KBM-7 (cell line): ENCODE results near the gene RABEPK.
"Not testable (repeated sequence)": the region's sequence is repeated elsewhere in the genome, so short reads cannot be mapped to it uniquely, and the experiment has no call there.

Experiments used
- DNase-seq: peaks from one replicate; pipeline ENCODE4 v3.0.0-alpha.2; 2015
- in situ Hi-C: fragments of 300-500 bp; cut with MboI; formaldehyde crosslinking; loops from 2 replicates; pipeline ENCODE4 v1.14.3; 2020; ENCODE audit warnings: low sequenced_read_pairs, low pct_unique_long_range_greater_than_20kb, mixed read lengths

The RABEPK gene

DNA sequence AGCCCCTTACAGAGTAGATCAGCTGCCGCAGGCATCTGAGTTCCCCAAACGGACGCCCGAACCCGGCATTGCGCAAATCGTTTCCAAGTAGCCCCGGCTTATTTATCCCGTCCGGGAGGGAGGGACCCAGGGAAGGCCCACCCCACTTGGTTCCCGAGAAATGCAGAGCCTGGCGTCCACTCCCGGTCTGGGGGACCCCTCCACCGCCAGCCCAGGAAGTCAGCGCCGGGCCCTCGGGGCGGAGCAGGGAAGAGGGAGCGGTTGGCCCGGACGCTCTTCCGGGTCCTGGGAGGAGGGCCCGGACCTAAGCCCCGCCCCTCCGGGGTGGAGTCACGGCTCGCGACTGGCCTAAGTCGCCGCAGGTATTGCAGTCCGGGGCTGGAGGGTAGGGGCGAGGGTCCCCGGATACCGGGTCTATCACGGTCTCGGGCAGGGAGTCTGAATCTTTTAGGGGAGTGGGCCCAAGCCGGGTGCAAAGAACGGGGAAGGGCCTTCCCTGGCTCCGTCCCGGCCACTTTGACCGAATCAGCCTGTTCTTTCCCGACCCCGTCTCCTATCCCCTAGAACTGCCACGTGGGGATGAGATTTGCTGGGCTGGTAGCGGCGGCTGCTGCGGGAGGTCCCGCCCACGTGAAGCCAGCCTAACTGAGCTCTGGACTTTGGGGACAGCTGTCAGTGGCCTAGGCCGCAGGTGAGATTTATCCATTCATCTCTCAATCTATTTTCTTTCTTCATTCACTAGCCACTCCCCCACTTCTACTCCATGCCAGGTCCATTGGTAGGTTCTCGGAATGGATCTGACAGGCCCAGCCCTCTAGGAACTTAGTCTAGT, at the start of gene RABEPK:
Gene RABEPK, plus strand, starts transcription at position 327 of the 832 bp plus-strand sequence. CDS start 2,472 bp downstream, outside the sequence.
- in situ Hi-C loops: no loop called here
- DNase-seq: peak; percentile 97

GRCh38 chr9:125151730-125152129, 48.6 kb upstream of the RABEPK start:
- in situ Hi-C loops: no loop called here
- DNase-seq: no peak

DNA sequence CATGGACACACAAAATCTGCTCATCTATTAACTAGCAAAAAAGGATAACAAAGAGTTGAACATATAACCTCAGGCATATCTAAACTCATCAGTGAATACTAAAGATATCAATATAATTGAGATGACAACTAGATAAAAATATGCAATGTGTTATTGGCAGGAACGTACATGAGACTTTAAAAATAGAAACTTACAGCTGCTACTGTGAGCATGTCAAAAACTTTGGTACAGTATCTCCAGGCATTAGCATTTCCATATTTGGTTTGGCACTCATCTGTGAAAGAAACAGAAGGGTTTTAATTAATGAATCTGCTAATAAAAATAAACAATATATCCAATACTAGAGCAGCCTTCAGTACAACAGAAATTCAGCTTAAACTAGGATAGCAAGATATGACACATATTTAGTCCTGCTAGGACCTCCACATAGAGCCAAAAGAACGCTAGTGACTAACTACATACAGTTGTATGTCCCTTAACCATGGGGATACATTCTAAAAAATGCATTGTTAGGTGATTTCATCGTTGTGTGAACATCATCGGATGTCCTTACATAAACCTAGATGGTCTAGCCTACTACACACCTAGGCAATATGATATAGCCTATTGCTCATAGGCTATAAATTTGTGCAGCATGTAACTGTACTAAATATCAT, 46.5 kb upstream of the RABEPK start:
- DNase-seq: no peak
- in situ Hi-C loops: no loop called here

- in situ Hi-C loops: no loop called here
- no peak for DNase-seq
Observed at GRCh38 chr9:125156551-125156950, 43.8 kb upstream of the RABEPK start.

DNA sequence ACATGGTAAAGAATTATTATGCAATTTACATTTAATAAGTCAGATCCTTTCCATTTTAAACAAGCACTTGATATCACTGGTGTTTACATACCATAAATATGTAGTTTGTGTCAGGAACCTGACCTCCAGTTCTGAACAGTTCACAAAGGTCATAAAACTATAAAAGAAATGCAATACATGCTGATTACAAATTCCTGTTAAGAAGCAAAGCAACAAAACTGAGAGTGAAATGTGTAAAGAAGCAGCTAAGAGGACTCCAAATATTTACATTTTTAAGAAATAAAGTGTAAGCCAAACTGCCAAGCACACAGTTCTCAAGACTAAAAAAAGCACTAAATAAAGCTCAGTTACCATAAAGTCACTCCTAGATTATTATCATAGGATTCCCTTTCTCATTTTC, 39.6 kb upstream of the RABEPK start:
- DNase-seq: no peak
- in situ Hi-C loops: no loop called here

- no peak for DNase-seq
- in situ Hi-C loops: no loop called here
Observed at GRCh38 chr9:125161284-125161918, 38.9 kb upstream of the RABEPK start.

DNA sequence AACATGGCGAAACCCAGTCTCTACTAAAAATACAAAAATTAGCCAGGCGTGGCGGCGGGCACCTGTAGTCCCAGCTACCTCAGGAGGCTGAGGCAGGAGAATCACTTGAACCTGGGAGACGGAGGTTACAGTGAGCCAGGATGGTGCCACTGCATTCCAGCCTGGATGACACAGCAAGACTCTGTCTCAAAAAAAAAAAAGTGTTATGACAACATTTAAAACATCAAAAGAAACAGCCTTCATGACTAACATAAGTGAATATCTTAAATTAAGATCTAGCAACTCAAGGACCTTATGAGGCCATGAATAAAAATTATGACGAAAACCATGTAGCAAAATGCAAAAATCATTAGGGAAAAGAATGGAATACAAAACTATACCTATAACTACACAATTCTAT, 37.5 kb upstream of the RABEPK start:
- in situ Hi-C loops, DNase-seq: not testable (repeated sequence)

DNA sequence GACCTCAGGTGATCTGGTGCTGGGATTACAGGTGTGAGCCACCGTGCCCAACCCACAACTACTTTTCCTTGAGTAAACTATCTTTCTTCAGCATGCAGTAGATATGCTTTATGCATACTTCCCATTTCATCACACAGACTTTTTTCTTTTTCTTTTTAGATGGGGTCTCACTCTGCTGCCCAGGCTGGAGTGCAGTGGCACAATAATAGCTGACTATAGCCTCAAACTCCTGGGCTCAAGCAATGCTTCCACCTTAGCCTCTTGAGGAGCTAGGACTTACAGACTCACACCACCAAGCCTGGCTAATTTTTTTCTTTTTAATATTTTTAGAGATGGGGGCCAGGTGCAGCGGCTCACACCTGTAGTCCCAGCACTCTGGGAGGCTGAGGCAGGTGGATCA, 33.6 kb upstream of the RABEPK start:
- in situ Hi-C loops: no loop called here

GRCh38 chr9:125169895-125170294, 30.4 kb upstream of the RABEPK start:
- in situ Hi-C loops: no loop called here
- DNase-seq: no peak

More for the DNA sequence above, 33.6 kb upstream of the RABEPK start:
- DNase-seq: no peak

GRCh38 chr9:125172031-125172755, 28.1 kb upstream of the RABEPK start:
- DNase-seq: peak; percentile 48
- in situ Hi-C loops: no loop called here

DNA sequence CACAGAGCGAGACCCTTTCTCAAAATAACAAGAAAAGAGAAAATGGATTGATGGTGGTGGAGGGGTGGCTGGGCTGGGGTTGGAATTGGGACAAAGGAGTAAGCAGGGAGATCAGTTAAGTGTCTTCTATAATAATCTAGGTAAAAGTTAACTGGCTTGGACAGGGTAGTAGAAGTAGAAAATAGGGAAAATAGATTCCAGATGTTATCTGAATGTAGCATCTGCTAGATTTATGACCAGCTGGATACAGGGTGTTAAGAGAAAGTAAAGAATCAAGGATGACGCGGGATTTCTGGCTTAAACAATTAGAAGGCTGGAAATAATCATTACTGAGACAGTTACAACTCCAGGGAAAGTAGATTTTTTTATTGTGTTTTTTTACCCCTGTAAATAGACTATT, 23.7 kb upstream of the RABEPK start:
- no peak for DNase-seq
- in situ Hi-C loops: no loop called here

DNA sequence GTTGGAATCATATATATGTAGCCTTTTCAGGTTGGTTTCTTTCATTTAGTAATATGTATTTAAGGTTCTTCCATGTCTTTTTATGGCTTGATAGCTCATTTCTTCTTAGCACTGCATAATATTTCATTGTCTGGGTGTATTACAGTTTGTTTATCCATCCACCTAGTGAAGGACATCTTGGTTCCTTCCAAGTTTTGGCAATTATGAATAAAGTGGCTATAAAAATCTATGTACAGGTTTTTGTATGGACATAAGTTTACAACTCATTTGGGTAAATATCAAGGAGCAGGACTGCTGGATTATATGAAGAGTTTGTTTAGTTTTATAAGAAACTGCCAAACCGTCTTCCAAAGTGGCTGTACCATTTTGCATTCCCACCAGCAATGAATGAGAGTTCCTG, 22.5 kb upstream of the RABEPK start:
- in situ Hi-C loops: no loop called here

DNA sequence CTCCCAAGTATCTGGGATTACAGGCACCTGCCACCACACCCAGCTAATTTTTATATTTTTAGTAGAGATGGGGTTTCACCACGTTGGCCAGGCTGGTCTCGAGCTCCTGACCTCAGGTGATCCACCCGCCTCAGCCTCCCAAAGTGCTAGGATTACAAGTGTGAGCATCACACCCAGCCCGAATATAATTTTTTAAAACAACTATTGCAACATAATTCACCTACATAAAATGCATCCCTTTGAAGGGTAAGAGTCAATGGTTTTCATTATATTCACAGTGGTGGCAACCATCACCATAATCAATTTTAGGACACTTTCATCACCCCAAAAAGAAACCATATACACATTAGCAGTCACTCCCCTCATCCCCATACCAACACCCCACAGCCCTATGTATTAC, 20.6 kb upstream of the RABEPK start:
- DNase-seq, in situ Hi-C loops: not testable (repeated sequence)

More for the DNA sequence above, 22.5 kb upstream of the RABEPK start:
- DNase-seq: no peak

DNA sequence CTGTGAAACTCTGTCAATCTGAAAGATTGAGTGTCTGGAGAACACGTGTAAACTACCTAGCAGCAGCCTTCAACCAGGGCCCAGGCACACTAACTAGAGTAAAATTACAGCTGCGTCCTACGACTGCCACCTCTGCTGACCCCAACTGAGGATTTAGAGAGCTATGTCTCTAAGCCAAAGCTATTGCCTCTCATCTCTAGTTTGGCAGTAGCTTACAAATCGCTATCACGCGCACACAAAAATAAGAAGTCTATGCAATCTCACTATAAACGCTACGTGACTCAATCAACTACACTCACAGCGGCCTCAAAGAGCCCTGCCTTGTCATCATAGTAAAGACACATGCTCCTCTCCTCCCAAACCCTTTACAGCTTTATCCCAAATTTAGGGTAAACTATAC, 19.5 kb upstream of the RABEPK start:
- DNase-seq: no peak
- in situ Hi-C loops: no loop called here

GRCh38 chr9:125181756-125182155, 18.6 kb upstream of the RABEPK start:
- DNase-seq, in situ Hi-C loops: not testable (repeated sequence)

GRCh38 chr9:125183054-125183453, 17.3 kb upstream of the RABEPK start:
- in situ Hi-C loops: no loop called here
- no peak for DNase-seq

DNA sequence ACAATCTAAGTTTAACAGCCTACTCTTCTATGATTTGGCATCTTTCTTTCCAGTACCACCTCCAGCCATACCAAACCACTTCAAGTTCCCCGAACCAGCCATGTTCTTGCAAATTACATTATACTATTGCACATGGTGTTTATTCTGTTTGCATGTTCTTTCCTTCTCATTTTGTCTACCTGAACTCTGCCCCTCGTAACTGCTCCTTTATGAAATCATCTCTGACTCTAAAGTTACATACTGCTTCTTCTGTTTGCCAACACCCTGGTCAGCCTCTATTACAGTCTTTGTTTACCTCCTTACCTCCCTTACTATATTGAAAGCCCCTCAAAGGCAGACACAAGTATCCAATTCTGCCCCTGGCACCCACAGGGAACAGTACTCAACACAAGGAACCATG, 16.8 kb upstream of the RABEPK start:
- in situ Hi-C loops: no loop called here
- DNase-seq: no peak

DNA sequence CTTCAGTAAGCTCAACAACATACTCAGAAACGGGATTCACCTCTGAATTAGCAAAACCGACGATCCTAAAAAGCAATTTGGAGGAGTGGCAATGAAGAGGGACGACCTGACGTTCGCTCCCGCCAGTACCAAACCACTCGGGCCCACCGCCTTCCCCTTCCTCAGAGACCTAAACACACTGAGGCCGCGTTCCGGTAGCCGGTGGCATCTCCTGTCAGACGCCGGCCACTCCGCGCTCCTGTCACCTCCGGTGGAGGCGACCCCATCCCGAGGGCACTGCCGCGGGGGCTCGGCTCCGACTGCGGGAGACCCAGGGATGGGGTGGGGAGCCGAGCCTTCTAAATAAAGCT, 11.4 kb upstream of the RABEPK start:
- peak; percentile 46 for DNase-seq
- in situ Hi-C loops: no loop called here
